ENCODE results near the gene ASXL3. TPM values are rescaled to one million over a fixed set of nuclear protein-coding genes. Genes with fewer than 3 reads are reported as not detected.

ASXL3 gene
- total and polyA plus RNA-seq, 2 donors (not counting 1 experiment from before 2014, with no cell fraction given): 0.02 TPM; not detected in 1

DNA sequence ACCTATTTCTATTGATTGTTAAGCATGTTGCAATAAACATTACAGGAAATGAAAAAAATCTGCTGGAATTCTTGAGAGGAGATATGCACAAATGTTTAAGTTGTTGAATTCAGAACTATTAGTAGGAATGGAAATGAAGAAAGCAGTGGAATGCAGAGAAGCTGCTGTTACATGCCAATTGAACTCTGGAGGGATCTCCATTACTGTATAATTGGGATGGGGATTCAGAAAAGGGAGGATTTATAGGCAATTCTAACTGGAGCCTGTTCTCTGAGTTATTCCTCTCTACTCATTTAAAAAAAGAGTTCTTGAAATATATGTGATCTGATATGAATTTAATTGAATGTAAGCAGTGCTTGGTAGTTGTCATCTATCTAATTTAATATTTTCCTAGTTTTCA is 2.6 kb upstream of the ASXL3 start:
- Mint-ChIP-seq H3K4me3 (no peak overlapping the region), H3K4me1 (peaks cover 6% of the 10 kb centered on the region), H3K9me3 (ENCODE audit: insufficient read depth) (no peaks in the 10 kb centered on the region), H3K27me3 (peaks cover 26% of the 10 kb centered on the region), H3K27ac (no peak overlapping the region)
- no peak overlapping the region for H3K4me2 ChIP-seq (replicated peaks; ENCODE audit: low read depth, low read length, poor library complexity, severe bottlenecking)
- peaks cover 0 to 19% (median 12%) of the 10 kb centered on the region in 4 experiments for H3K27me3 ChIP-seq (replicated peaks in 1 of 4; ENCODE audit: control extremely low read depth in 1 of 4, control insufficient read depth in 3 of 4, insufficient read depth in 4 of 4, low read length in 3 of 4)
- H3K9me3 ChIP-seq (ENCODE audit: control extremely low read depth in 1 of 3, control insufficient read depth in 2 of 3, insufficient read depth in 1 of 3, low read length in 2 of 3): peaks cover 0 to 10% (median 0%) of the 10 kb centered on the region in 3 donors
- H3K4me1 ChIP-seq (ENCODE audit: control insufficient read depth in 2 of 2, insufficient read depth in 2 of 2, low read length in 2 of 2): peaks cover 12 to 14% of the 10 kb centered on the region in 2 donors
- no peak overlapping the region for H3K9ac ChIP-seq (ENCODE audit: low read length)
- no peaks in the 10 kb centered on the region for H3K79me2 ChIP-seq (ENCODE audit: control insufficient read depth, insufficient read depth, low read length)
- TF ChIP-seq, protein P1, sequence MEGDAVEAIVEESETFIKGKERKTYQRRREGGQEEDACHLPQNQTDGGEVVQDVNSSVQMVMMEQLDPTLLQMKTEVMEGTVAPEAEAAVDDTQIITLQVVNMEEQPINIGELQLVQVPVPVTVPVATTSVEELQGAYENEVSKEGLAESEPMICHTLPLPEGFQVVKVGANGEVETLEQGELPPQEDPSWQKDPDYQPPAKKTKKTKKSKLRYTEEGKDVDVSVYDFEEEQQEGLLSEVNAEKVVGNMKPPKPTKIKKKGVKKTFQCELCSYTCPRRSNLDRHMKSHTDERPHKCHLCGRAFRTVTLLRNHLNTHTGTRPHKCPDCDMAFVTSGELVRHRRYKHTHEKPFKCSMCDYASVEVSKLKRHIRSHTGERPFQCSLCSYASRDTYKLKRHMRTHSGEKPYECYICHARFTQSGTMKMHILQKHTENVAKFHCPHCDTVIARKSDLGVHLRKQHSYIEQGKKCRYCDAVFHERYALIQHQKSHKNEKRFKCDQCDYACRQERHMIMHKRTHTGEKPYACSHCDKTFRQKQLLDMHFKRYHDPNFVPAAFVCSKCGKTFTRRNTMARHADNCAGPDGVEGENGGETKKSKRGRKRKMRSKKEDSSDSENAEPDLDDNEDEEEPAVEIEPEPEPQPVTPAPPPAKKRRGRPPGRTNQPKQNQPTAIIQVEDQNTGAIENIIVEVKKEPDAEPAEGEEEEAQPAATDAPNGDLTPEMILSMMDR (IDR thresholded peaks at IDR 0.05): no peak
- TF ChIP-seq EZH2 (IDR thresholded peaks at IDR 0.05; ENCODE audit: borderline replicate concordance, insufficient read depth, low read depth, low read length, poor library complexity, severe bottlenecking): no peak
- intact Hi-C loops (cut with micrococcal nuclease): no loop called here
- ChIA-PET CTCF (no interaction called here), POLR2A (no interaction called here)
- no peaks in the 10 kb centered on the region for H4K20me1 ChIP-seq (ENCODE audit: control insufficient read depth, insufficient read depth, low read length, poor library complexity, severe bottlenecking)
- no peak for ATAC-seq (ENCODE audit: low read depth)
- DNase-seq: no peak
- H3K4me3 ChIP-seq (ENCODE audit: control extremely low read depth in 1 of 5, extremely low read depth in 1 of 5, insufficient read depth in 1 of 5, low read depth in 2 of 5, low read length in 4 of 5): no peak overlapping the region
- no peaks in the 10 kb centered on the region for H3K36me3 ChIP-seq (replicated peaks in 1 of 2; ENCODE audit: control extremely low read depth in 1 of 2, control insufficient read depth in 1 of 2, extremely low read depth in 1 of 2, insufficient read depth in 2 of 2, low read length in 1 of 2)
- no peak overlapping the region for H3K27ac ChIP-seq (ENCODE audit: low read length in 2 of 2)
- H2AFZ ChIP-seq (ENCODE audit: insufficient read depth, low read depth, low read length, poor library complexity, severe bottlenecking): no peak overlapping the region

DNA sequence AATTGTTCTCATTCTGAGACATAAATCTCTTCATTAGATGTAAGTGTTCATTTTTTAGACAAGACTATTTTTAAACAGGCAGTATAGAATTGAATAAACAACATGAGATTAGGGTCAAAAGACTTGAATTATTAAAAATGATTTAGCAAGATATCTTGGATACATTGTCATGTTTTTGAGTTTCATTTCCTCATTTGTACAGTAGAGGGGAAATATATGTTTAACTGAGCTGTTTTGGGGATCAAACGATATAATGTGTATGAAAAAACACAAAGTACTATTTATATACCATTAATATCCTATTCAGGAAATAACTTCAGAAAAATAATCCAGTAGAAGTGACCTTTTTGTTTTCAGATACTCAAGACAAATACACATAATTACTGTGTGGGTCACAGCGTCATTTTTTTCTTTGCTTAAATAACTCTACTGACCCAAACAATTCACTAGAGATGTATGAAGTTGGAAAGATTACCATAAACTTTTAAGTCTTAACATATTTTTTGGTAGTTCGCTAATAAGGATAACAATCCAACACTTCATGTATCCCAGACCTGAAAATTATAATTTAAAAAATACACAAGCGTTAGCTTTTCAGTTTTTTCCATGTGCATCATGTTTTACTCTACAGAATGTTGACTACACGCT is 896 bp upstream of the ASXL3 start:
- ATAC-seq (ENCODE audit: low read depth) (no peak), DNase-seq (peak; percentile 2)
- H3K79me2 ChIP-seq (ENCODE audit: control insufficient read depth, insufficient read depth, low read length): no peaks in the 10 kb centered on the region
- peak overlapping the region; percentile 80 for H3K4me3 Mint-ChIP-seq
- H3K27ac Mint-ChIP-seq: no peak overlapping the region
- H3K27me3 Mint-ChIP-seq: peaks cover 28% of the 10 kb centered on the region
- no peaks in the 10 kb centered on the region for H3K9me3 Mint-ChIP-seq (ENCODE audit: insufficient read depth)
- no peaks in the 10 kb centered on the region for H4K20me1 ChIP-seq (ENCODE audit: control insufficient read depth, insufficient read depth, low read length, poor library complexity, severe bottlenecking)
- peaks cover 6% of the 10 kb centered on the region for H3K4me1 Mint-ChIP-seq
- POLR2A ChIA-PET: no interaction called here
- H3K27me3 ChIP-seq (replicated peaks in 1 of 4; ENCODE audit: control extremely low read depth in 1 of 4, control insufficient read depth in 3 of 4, insufficient read depth in 4 of 4, low read length in 3 of 4): peaks cover 0 to 23% (median 12%) of the 10 kb centered on the region in 4 experiments
- no peak overlapping the region for H2AFZ ChIP-seq (ENCODE audit: insufficient read depth, low read depth, low read length, poor library complexity, severe bottlenecking)
- no peak overlapping the region for H3K27ac ChIP-seq (ENCODE audit: low read length in 2 of 2)
- H3K36me3 ChIP-seq (replicated peaks in 1 of 2; ENCODE audit: control extremely low read depth in 1 of 2, control insufficient read depth in 1 of 2, extremely low read depth in 1 of 2, insufficient read depth in 2 of 2, low read length in 1 of 2): no peaks in the 10 kb centered on the region
- CTCF ChIA-PET: no interaction called here
- peak overlapping the region; percentile 60 for H3K4me2 ChIP-seq (replicated peaks; ENCODE audit: low read depth, low read length, poor library complexity, severe bottlenecking)
- H3K4me1 ChIP-seq (ENCODE audit: control insufficient read depth in 2 of 2, insufficient read depth in 2 of 2, low read length in 2 of 2): peaks cover 12 to 14% of the 10 kb centered on the region in 2 donors
- intact Hi-C loops (cut with micrococcal nuclease): no loop called here
- WGBS (ENCODE audit: insufficient coverage): 30% methylated on average over 2 of the region's 5 CpGs
- H3K9ac ChIP-seq (ENCODE audit: low read length): no peak overlapping the region
- H3K4me3 ChIP-seq (ENCODE audit: control extremely low read depth in 1 of 5, extremely low read depth in 1 of 5, insufficient read depth in 1 of 5, low read depth in 2 of 5, low read length in 4 of 5): no peak overlapping the region
- H3K9me3 ChIP-seq (ENCODE audit: control extremely low read depth in 1 of 3, control insufficient read depth in 2 of 3, insufficient read depth in 1 of 3, low read length in 2 of 3): peaks cover 0 to 10% (median 0%) of the 10 kb centered on the region in 3 donors
- TF ChIP-seq, protein P1 (IDR thresholded peaks at IDR 0.05): no peak
- no peak for TF ChIP-seq EZH2 (IDR thresholded peaks at IDR 0.05; ENCODE audit: borderline replicate concordance, insufficient read depth, low read depth, low read length, poor library complexity, severe bottlenecking)
